ENCODE data around the gene COL4A1. TPM values are rescaled to one million over a fixed set of nuclear protein-coding genes. Genes with fewer than 3 reads are reported as not detected.

Gene COL4A1
- total RNA-seq, 1 donor from 2014 or later, result 120 TPM

DNA sequence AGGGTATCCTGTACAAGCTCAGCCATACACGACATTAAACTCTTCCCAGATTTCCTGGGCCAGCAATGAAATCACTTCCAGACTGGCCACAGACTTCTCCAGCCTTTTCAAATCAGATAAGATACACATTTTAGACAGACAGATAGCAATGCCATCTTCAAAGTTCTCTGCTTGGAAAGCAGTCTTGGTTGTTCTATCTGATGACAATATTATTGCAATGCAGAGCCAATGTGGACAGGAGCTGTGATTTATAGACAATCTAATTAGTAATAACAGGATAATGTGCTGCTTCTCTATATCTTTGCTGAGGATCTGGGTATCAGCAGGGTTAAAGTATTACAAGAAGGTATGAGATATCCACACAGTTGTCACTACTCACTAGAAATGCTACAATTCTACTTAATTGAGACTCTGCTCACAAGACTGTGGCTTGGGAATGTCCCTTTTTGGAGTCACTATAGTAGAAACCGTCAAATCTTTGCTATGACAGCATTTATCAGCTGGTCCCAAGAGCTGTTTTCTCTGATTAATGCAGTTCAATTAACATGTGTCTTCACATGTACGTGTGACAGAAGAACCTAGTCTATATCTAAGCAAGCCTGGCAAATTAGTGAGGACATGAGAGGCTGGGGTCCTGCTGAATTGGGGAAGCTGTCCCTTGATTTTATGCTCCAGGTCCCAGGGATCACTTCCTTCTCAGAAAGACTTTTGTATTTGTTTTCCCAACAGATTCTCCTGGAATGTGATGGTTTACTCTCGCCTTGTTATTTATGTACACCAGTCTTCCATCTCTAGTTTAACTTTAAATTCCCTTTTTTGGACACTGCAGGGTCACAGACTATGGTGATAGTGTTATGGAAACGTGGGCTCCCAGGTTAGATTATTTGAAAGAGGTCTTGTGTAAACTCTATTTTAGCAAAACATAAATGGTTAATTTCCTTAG, 68.8 kb downstream of the COL4A1 start:
- peaks cover 15% of the 10 kb centered on the region for H3K36me3 ChIP-seq
- peak overlapping the region; percentile 92 for H3K27ac ChIP-seq (replicated peaks)
- TF ChIP-seq, protein P1, sequence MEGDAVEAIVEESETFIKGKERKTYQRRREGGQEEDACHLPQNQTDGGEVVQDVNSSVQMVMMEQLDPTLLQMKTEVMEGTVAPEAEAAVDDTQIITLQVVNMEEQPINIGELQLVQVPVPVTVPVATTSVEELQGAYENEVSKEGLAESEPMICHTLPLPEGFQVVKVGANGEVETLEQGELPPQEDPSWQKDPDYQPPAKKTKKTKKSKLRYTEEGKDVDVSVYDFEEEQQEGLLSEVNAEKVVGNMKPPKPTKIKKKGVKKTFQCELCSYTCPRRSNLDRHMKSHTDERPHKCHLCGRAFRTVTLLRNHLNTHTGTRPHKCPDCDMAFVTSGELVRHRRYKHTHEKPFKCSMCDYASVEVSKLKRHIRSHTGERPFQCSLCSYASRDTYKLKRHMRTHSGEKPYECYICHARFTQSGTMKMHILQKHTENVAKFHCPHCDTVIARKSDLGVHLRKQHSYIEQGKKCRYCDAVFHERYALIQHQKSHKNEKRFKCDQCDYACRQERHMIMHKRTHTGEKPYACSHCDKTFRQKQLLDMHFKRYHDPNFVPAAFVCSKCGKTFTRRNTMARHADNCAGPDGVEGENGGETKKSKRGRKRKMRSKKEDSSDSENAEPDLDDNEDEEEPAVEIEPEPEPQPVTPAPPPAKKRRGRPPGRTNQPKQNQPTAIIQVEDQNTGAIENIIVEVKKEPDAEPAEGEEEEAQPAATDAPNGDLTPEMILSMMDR (IDR thresholded peaks at IDR 0.05; ENCODE audit: borderline replicate concordance), result no peak
- H3K4me3 ChIP-seq, result peak overlapping the region; percentile 19
- H3K27me3 ChIP-seq (ENCODE audit: low read depth), result no peaks in the 10 kb centered on the region
- H3K9me3 ChIP-seq (replicated peaks), result no peaks in the 10 kb centered on the region
- peaks cover 98% of the 10 kb centered on the region for H3K4me1 ChIP-seq
- no peak for DNase-seq
- intact Hi-C loops (cut with micrococcal nuclease), result no loop called here

DNA sequence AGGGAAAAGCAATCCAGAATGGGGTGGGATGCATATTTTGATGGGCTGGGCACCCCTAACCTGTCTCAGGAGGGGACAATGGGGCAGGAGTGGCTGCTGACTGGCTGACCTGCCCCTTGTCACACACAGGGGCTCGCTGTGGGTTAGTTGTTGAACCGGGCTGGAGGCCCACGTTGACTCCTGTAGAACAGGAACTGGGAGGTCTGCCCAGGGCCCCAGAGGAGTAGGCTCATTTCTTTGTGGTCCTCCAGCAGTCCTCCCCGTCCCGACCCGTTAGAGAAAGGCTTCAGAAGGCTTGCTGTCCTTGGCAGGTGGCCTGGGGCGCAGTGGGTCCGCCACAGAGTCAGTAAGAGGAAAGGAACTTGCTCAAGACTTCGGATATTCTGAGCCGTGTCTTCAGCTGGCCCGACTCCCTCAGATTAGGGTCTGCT, 70.1 kb downstream of the COL4A1 start:
- peak; percentile 86 for DNase-seq
- peak overlapping the region; percentile 13 for H3K4me3 ChIP-seq
- peak overlapping the region; percentile 92 for H3K27ac ChIP-seq (replicated peaks)
- intact Hi-C loops (cut with micrococcal nuclease), result no loop called here
- H3K9me3 ChIP-seq (replicated peaks), result no peaks in the 10 kb centered on the region
- TF ChIP-seq, protein P1 (IDR thresholded peaks at IDR 0.05; ENCODE audit: borderline replicate concordance), result no peak
- H3K36me3 ChIP-seq, result peaks cover 13% of the 10 kb centered on the region
- H3K4me1 ChIP-seq, result peaks cover 98% of the 10 kb centered on the region
- no peaks in the 10 kb centered on the region for H3K27me3 ChIP-seq (ENCODE audit: low read depth)

DNA sequence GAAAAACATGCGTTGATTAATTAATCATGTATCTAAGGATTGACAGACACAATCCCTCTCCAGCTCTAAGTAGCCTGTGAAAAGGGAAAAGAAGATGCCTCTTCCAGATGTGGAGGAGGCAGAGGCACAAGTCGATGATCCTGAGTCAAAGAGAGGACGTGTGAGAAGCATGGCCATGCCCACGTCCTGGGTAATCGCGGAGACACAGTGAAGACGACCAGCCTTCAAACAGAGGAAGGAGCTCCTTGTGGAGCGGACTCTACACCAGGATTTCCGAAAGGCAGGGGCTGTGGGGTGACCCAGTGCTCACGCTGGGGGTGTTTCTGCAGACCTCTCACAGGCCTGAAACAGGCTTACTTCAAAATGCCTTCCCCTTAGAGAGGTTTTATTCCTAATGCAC, 70.5 kb downstream of the COL4A1 start:
- Histone ChIP-seq H3K36me3 (peaks cover 9% of the 10 kb centered on the region), H3K4me1 (peaks cover 98% of the 10 kb centered on the region), H3K27me3 (ENCODE audit: low read depth) (no peaks in the 10 kb centered on the region), H3K27ac (replicated peaks) (peak overlapping the region; percentile 92), H3K4me3 (peak overlapping the region; percentile 13), H3K9me3 (replicated peaks) (no peaks in the 10 kb centered on the region)
- intact Hi-C loops (cut with micrococcal nuclease), result no loop called here
- TF ChIP-seq, protein P1 (IDR thresholded peaks at IDR 0.05; ENCODE audit: borderline replicate concordance), result no peak
- DNase-seq, result no peak

DNA sequence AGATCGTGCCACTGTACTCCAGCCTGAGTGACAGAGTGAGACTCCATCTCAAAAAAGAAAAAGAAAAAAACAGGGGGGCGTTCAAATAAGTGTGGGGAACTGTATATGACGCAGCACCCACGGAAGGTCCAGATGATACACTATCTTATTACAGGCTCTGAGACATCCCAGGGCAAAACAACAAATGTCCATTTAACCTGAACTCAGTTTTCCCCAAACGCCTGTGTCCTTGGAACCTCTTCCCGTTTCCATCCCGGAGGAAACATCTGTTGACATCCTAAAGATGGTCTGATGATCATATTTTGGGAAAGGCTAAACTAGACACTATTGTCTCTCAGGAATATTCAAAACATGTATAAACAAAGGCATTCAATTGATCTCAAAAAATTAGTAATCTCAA, 72.4 kb downstream of the COL4A1 start:
- H3K4me1 ChIP-seq, result peaks cover 98% of the 10 kb centered on the region
- H3K4me3 ChIP-seq, result no peak overlapping the region
- H3K27me3 ChIP-seq (ENCODE audit: low read depth), result no peaks in the 10 kb centered on the region
- no peaks in the 10 kb centered on the region for H3K9me3 ChIP-seq (replicated peaks)
- peak overlapping the region; percentile 92 for H3K27ac ChIP-seq (replicated peaks)
- TF ChIP-seq, protein P1 (IDR thresholded peaks at IDR 0.05; ENCODE audit: borderline replicate concordance), result no peak
- intact Hi-C loops (cut with micrococcal nuclease), result no loop called here
- H3K36me3 ChIP-seq, result peaks cover 6% of the 10 kb centered on the region
- no peak for DNase-seq

DNA sequence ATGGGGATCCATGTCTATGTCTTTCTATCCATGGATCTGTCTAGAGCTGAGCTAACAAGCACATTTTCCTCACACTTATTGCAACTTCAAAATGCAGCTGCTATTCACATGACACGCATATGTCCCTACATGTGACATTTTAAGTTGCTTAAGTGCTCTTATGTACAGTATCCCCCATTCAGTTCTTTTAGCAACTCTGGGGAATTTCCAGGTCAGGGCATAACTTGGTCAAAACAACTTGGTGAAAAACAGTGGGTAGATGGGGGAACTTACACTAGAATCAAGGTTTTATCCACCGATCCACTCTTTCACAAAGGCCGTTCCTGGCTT, 73.0 kb downstream of the COL4A1 start:
- DNase-seq, result no peak
- Histone ChIP-seq H3K9me3 (replicated peaks) (no peaks in the 10 kb centered on the region), H3K36me3 (peaks cover 7% of the 10 kb centered on the region), H3K4me3 (peak overlapping the region; percentile 51), H3K27ac (replicated peaks) (peak overlapping the region; percentile 92), H3K27me3 (ENCODE audit: low read depth) (no peaks in the 10 kb centered on the region), H3K4me1 (peaks cover 98% of the 10 kb centered on the region)
- intact Hi-C loops (cut with micrococcal nuclease), result no loop called here
- TF ChIP-seq, protein P1 (IDR thresholded peaks at IDR 0.05; ENCODE audit: borderline replicate concordance), result no peak

Data from left ventricle myocardium inferior (tissue), 1 donor.